Measurements from ENCODE around the gene KIF25.

Gene KIF25

GRCh38 chr6:167997642-167998041 lies at the start of gene KIF25:
KIF25 (plus strand) TSS chr6:167997671; CDS start chr6:168029586, 31,915 bp downstream.
- no peak for DNase-seq (ENCODE audit: low read depth)

- DNase-seq (ENCODE audit: low read depth), result no peak
These were observed 49.8 kb upstream of the KIF25 start for GRCh38 chr6:167947716-167948115.

GRCh38 chr6:167948716-167949115 lies 48.8 kb upstream of the KIF25 start:
- no peak for DNase-seq (ENCODE audit: low read depth)

- no peak for DNase-seq (ENCODE audit: low read depth)
These were observed 48.3 kb upstream of the KIF25 start for GRCh38 chr6:167949121-167949684.

GRCh38 chr6:167951781-167952511 lies 45.5 kb upstream of the KIF25 start:
- DNase-seq (ENCODE audit: low read depth), result no peak

- DNase-seq (ENCODE audit: low read depth), result no peak
These were observed 45.0 kb upstream of the KIF25 start for GRCh38 chr6:167952512-167952859.

GRCh38 chr6:167953551-167953950 lies 43.9 kb upstream of the KIF25 start:
- DNase-seq (ENCODE audit: low read depth), result no peak

- no peak for DNase-seq (ENCODE audit: low read depth)
These were observed 43.3 kb upstream of the KIF25 start for GRCh38 chr6:167954151-167954550.

- no peak for DNase-seq (ENCODE audit: low read depth)
These were observed 41.0 kb upstream of the KIF25 start for GRCh38 chr6:167956491-167956890.

GRCh38 chr6:167956983-167957492 lies 40.4 kb upstream of the KIF25 start:
- DNase-seq (ENCODE audit: low read depth), result no peak

- DNase-seq (ENCODE audit: low read depth), result no peak
These were observed 39.8 kb upstream of the KIF25 start for GRCh38 chr6:167957626-167958025.

GRCh38 chr6:167960579-167960978 lies 36.9 kb upstream of the KIF25 start:
- DNase-seq (ENCODE audit: low read depth), result no peak

- no peak for DNase-seq (ENCODE audit: low read depth)
These were observed 34.8 kb upstream of the KIF25 start for GRCh38 chr6:167962711-167963110.

GRCh38 chr6:167963589-167964057 lies 33.8 kb upstream of the KIF25 start:
- no peak for DNase-seq (ENCODE audit: low read depth)

- no peak for DNase-seq (ENCODE audit: low read depth)
These were observed 31.6 kb upstream of the KIF25 start for GRCh38 chr6:167965592-167966539.

- DNase-seq (ENCODE audit: low read depth), result no peak
These were observed 30.9 kb upstream of the KIF25 start for GRCh38 chr6:167966540-167966905.

GRCh38 chr6:167968091-167968490 lies 29.4 kb upstream of the KIF25 start:
- DNase-seq (ENCODE audit: low read depth), result no peak

- no peak for DNase-seq (ENCODE audit: low read depth)
These were observed 27.2 kb upstream of the KIF25 start for GRCh38 chr6:167970230-167970629.

- no peak for DNase-seq (ENCODE audit: low read depth)
These were observed 25.3 kb upstream of the KIF25 start for GRCh38 chr6:167972193-167972592.

- no peak for DNase-seq (ENCODE audit: low read depth)
These were observed 24.2 kb upstream of the KIF25 start for GRCh38 chr6:167973148-167973885.

- no peak for DNase-seq (ENCODE audit: low read depth)
These were observed 22.7 kb upstream of the KIF25 start for GRCh38 chr6:167974640-167975344.

Data from stimulated activated CD4-positive, alpha-beta T cell treated with anti-CD3 and anti-CD28 coated beads, Interleukin-2, amount 100 ng/mL, for 4 hours (primary cell).